ENCODE data around the gene CASZ1.

The CASZ1 gene

DNA sequence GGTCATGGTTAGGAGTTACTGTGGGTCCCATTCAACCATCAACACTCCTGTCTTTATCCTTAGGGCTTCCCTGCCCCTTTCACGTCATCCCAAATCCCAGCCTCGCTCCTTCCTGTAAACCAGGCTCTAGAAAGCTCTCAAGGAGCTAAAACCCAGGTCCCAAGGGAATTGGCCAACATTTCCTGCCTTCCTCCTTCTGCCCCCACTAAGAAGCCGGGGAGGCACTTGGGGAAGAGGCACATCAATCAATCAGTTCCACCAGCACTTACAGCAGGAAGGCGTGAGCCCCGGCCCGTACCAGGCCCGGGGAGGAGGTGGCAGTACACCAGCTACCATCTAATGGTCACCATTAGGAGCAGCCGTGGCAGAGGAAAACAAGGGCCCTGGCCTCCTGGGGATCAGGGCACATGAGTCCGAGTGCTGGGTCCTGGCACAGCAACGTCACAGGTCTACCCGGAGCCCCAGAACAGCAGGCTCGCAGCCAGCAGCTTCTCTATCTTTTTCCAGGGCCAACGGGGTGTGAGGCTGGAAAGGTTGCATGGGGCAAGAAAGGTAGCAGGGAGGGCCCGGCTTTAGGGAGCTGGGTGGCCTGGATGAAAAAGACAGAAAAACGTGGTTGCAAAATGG lies 108.6 kb downstream of the CASZ1 start:
- DNase-seq (ENCODE audit: low read depth in 2 of 2) = no peak

DNA sequence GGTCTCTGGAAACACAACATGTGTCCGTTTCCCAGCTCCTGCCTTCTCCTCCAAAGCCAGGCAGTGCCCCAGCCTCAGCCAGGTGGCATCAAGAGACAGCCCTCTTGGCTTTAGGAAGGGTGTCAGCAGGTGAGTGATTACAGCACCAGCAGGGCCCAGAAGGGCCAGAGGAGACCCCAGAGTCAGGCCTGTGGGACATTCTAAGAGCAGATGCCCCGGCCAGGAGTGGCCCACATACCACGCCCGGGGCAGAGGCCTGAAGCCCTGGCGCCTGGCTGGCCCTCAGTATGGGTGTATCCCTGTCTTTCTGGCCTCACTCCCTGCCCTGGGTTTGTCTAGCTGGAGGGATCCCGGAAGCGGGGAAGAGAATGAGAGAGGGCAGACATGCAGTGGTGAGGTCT lies 109.2 kb downstream of the CASZ1 start:
- DNase-seq (ENCODE audit: low read depth in 2 of 2) = no peak

DNA sequence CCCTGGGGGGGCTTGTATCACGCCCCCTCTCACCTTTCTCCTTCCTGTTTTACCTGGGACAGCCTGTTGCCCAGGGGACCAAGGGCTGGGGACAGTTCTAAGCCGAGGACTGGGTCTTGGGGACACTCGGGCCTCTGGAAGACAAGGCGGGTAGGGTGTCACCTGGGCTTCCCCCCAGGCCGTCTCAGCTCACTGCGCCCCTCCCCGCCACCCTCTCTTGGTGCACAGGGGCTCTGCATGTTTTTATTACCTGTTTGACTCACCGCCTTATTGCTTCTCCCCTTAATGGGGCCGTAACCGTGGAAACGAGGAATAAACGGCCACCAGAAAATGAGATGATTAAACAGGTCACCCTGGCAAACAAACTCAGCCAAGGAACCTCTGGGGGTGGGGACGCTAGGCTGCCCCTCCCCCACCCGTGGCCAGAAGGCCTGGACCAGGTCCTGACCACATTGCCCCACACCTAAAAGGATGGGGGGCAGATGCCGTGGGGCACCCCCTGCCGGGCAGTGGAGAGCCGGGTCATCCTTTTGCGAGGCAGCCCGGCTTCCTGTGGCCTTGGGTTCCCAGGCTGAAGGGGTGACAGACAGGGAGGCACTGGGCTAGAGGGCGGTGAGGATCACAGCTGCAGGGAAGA lies 109.9 kb downstream of the CASZ1 start:
- no peak for DNase-seq (ENCODE audit: low read depth in 2 of 2)

DNA sequence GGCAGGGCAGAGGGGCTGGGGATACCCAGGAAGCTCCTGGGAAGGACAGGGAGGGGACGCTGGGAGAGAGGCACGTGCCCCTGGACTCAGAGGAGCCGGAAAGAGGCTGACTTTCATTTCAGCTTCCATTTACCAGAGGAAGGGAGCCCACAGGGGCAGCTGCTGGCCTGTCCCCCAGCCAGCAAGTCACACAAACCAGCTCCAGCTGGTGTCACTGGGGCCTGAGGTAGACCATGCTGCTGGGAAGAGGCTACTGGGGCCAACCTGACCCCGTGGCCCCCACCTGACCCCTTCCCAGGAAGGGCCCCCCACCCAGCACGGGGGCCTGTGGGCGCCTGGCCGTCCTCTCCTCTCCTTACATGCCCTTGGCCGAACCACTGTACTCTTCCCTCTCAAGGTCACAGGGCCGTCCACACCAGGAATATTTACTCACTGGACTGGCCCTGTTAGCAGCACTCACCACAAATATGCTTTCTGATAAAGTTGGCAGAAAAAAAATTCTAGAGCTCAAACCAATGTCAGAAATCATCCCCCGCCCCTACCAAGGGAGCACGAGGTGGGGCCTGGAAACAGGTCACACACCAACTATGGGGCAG lies 110.5 kb downstream of the CASZ1 start:
- DNase-seq (ENCODE audit: low read depth in 2 of 2) = no peak

DNA sequence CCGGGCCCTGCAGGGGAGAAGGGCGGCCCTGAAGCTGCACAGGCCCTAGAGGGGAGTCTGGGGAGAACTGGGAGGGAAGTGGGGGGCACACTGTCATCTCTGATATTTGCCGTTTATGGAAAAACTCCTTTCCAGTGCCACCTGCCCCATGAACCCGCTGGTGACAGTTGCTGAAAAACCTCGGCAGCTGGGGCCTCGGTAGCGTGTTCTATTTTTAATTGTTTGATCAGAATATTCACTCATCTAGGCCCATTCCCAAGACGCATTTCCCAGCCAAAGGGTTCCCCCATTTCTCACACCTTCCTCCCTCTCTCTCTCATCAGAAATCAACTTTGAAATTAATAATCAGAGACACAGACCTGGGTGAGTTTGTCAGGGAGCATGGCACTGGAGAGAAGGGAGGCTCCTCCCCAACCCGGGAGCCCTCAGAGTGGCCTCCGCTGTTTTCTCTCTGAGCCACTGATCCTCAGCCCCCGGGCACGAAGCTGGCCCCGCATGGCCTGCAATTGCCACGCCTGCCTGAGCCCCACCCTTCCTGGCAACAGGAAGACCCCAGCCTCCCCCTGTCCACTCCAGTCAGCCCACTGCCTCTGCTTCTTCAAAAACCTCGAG lies 111.1 kb downstream of the CASZ1 start:
- no peak for DNase-seq (ENCODE audit: low read depth in 2 of 2)

DNA sequence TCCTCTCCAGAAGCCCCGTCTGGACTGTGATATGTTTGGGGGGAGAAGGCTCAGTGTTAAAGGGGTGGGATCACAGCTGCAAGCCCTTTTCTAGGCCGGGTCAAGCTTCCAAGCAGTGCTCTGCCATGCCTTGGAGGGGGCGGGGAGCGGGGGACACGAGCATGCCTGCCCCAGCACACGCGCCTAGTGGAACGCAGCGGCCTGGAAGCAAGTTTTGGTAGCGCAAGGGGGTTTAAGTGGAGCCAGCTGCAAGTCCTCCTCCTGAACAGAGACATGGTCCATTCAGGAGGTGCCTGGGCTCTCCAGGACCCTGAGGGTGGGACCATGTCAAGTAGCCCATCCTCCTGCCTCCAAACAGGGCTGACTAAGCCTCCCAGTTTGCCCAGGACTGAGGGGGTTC lies 112.2 kb downstream of the CASZ1 start:
- DNase-seq (ENCODE audit: low read depth in 2 of 2) = no peak

DNA sequence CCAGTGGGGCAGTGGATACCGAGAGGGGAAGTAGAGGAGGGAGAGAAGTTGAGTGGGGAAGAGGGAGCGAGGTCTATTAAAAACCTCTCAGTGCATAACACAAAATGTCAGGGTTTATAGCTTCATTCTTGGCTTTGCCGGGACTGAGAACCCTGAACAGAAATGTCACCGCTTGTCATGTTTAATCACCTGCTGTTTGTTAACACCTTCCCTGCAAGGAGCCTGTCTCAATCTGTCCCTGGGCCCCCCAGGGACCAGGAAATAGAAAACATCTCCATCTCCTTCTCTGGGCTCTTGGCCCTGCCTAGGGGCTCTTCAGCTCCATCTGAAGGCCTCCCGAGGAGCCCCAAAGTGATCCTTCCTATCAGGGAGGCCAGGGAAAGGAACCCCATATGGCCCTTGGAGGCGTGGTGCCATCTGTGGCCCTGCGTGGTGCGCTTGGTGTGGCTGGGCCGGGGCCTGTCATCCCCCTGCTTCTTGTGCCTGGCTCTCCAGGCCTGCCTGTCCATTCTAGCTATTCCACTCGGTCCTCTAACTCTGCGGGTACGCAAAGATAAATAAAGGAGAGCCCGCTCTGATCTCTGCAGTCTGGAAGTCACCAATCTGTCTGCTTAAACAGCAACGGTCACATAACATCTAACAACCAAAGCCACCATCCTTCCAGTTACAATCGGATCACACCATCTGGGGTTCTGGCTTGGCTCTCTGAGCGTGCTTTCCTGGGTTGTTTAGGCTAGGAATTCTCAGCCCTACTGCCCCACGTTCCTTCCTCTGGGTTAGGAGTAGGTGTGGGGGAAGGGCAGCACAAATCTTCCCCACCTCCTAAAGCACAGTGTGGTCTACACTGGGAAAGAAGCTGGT lies 113.8 kb downstream of the CASZ1 start:
- DNase-seq (ENCODE audit: low read depth in 2 of 2) = no peak

DNA sequence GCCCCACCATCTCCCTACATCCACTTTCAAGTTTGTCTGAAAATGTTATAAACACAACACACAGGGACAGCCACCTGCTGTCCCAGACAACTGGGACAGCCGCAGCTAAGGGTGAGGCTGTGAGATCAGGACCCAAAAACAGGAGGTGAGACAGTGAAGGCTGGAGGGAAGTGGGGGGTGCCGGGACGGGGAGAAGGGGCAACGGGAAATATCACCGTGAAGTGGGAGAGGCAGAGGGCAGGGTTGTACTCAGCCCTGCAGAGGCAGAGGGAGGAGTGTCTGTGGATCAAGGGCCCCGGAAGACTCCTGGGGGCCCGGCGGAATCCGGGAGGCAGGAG lies 114.4 kb downstream of the CASZ1 start:
- no peak for DNase-seq (ENCODE audit: low read depth in 2 of 2)

DNA sequence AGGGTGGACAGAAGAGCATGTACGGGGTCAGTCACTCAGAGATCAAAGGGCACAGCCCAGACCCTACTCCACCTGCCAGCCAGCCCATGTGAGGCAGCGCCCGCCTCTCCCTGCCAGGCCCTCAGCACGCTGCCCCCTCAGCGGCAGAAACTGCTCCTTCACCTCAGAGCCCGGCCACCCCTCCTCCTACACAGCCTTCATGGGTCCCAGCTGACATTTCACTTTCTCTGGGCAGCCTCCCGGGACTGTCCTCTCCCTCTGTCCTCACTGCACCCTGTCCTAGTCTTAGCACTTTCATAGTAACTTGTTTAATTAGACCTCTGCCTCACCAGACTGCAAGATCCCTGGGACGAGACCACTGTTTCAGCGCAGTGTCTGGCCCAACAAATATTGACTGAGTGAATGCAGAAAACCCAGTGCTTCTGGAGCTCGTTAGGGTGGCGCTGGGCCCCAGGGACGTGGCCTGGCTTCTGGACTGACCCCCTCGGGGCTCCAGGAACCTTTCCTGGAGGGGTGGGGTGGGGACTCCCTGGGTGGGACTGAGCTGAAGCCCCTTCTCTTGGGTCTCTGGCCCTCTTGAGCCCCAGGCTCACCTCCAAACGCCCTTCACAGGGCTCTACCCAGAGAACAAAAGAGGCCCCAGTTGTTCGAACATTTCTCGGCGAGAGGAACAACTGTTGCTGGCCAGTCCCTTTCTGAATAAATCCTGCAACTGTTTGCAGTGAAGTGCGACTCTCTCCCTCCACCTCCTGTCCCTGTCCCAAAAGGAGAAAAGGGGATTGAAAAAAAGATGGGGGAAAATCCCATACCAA lies 114.9 kb downstream of the CASZ1 start:
- no peak for DNase-seq (ENCODE audit: low read depth in 2 of 2)

DNA sequence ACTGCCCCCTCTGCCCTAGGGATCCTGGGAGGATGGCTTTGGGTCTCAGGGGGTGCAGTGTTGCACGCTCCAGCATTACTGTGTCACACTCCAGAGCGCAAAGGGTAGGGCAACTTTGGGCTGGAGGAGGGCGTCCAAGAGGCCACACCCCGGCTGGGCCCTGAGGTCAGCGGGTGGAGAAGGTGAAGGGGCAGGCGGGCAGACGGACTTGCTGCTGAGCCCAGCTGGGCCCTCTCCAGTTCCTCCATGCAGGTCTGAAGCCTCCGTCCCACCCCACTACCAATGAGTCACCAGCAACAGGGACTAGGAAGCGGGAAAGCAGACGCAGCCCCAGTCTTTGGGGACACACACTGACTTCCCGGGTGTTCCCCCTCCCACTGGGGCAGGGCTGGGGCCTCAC lies 116.0 kb downstream of the CASZ1 start:
- no peak for DNase-seq (ENCODE audit: low read depth in 2 of 2)

DNA sequence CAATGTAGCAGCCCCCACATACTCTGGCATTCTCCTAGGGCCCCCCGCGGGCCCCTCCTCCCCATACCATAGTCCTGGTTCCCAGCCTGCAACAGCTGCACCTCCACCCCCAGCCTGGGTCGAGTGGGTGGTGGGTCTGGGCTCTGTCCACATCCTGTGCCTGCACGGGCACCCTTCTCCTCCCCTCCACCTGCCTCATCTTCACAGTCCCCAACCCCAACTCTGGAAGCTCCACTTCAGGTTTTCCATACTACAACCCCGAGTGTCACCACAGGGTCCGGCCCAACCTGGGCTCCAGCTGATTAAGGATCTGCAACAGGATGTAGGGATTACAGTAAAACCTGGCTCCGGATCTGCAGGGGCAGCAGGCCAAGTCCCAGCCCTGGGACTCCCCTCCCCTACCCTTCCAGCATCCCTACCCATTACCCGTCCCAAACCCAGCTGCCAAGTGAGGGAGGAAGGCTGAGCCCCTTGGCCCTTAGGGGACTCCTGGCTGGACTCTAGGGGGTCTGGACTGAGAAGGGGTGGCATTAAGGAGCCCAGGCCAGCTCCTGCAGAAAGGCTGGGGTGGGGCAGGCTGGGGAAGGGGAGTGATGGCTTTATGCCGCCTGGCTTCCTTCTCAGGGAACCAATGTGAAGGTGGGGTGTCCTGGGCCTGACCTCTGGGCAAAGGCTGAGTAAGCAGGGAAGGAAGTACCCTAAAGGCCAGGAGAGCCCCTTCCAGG lies 116.8 kb downstream of the CASZ1 start:
- DNase-seq (ENCODE audit: low read depth in 2 of 2) = no peak

DNA sequence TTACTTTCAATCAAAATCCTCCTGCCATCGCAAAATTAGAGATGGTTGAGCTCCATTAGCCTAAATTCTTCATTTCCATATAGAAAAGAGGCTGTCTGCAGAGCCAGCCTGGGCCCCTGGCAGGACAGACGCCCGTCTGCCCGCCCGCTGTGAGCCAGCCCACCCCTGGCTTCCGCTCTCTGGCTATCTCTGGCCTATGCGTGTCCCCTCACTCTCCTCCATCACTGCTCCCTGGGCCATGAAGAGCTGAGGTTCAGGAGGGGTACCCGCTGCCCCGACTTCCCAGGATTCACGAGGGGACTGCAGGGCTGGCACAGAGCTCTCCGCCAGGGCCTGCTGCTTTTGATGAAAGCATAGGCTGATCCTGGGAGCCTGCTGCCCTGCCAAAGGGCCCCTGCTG lies 117.6 kb downstream of the CASZ1 start:
- no peak for DNase-seq (ENCODE audit: low read depth in 2 of 2)

DNA sequence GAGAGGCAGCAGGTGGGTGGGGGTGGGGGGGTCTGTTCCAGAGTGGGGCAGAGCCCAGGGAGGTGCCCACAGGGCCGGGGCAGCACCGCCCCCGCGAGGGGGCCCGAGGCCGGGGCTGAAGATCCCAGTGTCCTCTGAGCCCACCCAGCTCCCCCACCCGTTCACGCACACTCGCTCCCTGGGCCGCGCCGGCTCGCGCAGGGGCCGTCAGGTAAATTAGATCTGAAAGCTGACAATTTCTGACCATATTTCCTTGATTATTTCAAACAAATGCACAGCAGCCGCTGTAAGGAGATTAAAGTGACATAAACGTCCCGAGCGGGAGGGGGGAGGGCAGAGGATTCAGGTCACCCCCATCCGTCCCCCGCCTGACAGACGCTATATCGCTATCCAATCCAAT lies 118.0 kb downstream of the CASZ1 start:
- DNase-seq (ENCODE audit: low read depth in 2 of 2) = no peak

DNA sequence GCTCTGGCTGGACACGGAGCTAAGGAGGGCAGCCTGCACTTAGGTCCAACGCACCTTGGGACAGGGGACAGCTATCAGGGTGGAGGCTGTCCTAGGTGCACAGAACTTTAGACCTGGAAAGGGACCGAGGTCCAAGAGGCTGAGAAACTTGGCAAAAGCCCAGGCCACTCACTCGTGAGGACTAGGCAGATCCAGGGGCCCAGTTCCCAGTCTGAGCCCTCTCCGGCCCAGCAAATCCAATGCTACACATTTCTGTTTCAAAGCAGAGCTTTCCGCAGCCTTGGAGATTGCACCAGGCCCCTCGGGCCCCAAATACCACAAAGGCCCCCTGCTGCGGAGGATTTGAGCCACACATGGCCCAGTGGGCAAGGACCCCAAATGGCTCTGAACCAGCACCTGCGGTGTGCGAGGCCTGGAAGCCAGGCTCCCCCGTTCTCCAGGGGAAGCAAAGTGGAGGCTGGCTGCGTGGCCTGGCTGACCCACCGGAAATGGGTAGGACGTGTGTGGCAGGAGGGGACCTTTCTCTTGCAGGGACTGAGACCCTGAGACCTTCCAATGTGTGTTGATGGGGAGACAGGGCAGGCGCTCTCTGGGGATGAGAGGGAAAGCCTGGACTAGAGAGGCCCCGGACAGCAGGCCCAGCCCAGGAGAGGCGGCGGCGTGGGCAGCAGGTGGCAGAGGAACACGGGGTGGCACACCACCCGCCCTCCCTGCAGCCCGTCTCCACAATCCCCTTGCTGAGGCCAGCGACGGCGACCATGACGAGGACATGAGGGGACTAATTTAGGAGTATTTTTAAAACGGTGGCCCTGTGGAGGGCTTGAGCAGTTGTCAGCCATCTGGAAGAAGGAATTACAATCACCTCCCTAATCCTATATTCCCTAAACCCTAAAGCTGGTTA lies 118.7 kb downstream of the CASZ1 start:
- no peak for DNase-seq (ENCODE audit: low read depth in 2 of 2)

DNA sequence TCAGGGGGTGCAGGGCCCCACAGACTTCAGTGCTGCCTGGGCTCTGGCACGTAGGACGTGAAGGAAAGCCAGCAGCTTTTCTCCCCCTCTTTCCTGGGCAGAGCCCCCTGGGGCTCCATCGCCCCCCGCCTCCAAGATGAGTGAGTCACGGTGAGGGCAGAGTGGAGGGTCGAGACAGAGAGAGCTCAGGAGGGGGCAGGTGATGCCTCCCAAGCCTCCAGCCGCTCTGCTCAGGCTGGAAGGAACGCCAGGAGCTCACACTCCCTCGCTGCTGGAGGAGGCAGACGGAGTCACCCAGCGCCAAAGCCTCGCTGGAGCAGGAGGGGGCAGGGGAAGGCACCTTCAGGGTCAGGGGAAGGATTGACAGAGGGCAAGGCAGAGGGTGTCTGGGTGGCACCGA lies 119.5 kb downstream of the CASZ1 start:
- DNase-seq (ENCODE audit: low read depth in 2 of 2) = no peak

DNA sequence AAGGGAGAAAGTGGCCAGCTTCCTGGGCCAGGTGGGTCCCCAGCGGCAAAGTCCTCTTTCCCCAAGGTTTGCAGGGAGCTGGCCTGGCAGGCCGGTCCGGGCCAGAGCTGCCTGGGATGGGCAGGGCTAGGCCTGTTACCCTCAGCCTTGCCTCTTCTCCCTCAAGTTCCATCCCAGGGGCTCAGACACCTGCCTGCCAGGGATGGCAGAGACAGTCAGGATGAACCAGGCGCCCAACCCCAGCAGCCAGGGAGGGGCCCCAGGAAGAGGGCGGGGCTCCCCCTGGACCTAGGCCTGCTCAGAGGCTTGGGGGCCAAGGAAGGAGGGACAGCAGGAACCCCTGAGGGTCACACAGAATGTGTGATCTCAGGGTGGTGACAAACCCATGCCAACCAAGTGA lies 120.6 kb downstream of the CASZ1 start:
- DNase-seq (ENCODE audit: low read depth in 2 of 2) = no peak

DNA sequence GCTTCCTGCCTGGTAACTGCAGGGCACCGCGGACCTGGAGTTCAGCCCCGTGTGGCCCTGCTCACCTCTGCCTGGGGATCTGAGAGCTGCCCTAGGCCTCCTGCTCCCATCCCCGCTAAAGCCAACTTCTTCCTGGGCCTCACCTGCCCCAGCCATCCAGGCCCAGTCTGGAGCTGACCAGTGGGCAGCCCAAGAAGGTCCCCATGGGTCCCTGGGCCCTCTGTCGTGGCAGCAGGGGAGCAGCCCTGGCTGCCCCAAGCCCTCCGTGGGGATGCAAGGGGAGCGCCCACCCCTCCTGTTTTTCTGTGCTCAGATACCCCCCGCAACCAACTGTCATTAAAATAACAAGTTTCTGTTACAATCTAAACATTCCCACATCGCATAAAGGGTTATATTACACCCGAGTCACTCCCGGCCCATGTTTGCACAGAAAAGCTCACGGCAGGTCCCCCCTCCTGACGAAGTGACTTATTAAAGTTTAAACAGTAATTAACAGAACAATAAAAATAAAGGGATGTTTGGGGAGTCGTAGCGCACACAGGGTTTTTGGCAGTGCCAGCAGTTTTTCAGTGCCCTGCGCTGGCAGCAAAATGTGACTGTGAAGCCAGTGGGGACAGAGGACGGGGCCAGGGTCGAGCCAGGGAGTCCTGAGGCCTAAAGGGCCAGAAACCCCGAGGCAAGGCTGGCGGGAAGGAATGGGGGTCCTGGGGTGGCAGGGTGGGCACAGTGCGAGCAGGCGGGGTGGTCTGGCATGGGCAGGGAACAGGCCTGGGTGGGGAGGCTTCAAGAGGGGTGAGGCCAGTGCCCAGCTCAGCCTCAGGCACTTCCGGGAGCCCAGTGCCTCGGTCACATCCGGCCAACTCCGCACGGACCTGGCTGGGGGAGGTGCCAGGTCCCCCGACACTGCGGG lies 121.5 kb downstream of the CASZ1 start:
- DNase-seq (ENCODE audit: low read depth in 2 of 2) = no peak

DNA sequence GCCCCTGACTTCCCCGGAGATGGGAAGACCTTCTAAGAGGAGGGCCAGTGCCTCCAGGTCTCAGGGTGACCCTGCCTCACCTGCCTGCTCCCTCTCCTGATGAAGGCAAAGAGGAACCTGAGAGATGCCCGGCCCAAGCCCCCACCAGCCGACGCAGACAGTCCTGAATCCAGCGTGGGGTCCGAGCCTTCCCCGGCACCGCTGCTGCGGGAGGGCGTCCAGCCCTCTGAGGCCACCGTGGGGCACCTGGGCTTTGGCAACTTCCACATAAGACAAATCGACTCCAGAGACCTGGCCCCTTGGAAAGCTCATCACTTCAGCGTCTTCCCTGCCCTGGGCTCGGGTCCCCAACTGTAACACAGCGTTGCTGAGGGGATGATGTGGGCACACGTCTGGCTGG lies 122.2 kb downstream of the CASZ1 start:
- DNase-seq (ENCODE audit: low read depth in 2 of 2) = no peak
